Naive thymus-derived CD8-positive, alpha-beta T cell (primary cell): ENCODE data around the gene MAPKAP1. TPM values are rescaled to one million over a fixed set of nuclear protein-coding genes. Genes with fewer than 3 reads are reported as not detected.

Source experiments
- ATAC-seq, 2 donors: fragments of 150-1000 bp; cut with Tn5 transposase in 1 of 2; sonication (Bioruptor Pico), chemical (Tn5 transposase) in 1 of 2; 1 replicate in 1 of 2; 2 replicates in 1 of 2; pipeline ENCODE4 v1.10.0; 2021; ENCODE audit warnings: mild to moderate bottlenecking in 2 of 2, moderate library complexity in 2 of 2
- POLR2A ChIA-PET: fragments of 350-600 bp; sonication (Branson Sonifier 250); formaldehyde crosslinking; loops from one replicate; lab custom pipeline; 2021; ENCODE audit warnings: antibody characterized with exemption; lab: Charles Lee
- DNase-seq, 10 donors: peaks; one replicate each; pipeline versions ENCODE4 v3.0.0 to v3.0.0-alpha.2; 2020 to 2022
- H3K27ac Mint-ChIP-seq, 10 donors: one replicate each; pipeline ENCODE4 v1.8.0; 2020 to 2022; ENCODE audit warnings: mild to moderate bottlenecking in 10 of 10, mixed read lengths in 10 of 10, moderate library complexity in 4 of 10, inconsistent platforms in 1 of 10
- H3K27me3 Mint-ChIP-seq, 5 donors: one replicate each; pipeline ENCODE4 v1.8.0; 2021 to 2022; ENCODE audit warnings: mixed read lengths in 5 of 5
- H3K36me3 Mint-ChIP-seq, 3 donors: one replicate each; pipeline ENCODE4 v1.8.0; 2020 to 2022; ENCODE audit warnings: mixed read lengths in 3 of 3, mild to moderate bottlenecking in 2 of 3, inconsistent platforms in 1 of 3
- H3K4me1 Mint-ChIP-seq, 4 donors: one replicate each; pipeline ENCODE4 v1.8.0; 2021 to 2022; ENCODE audit warnings: mixed read lengths in 4 of 4
- H3K4me3 Mint-ChIP-seq, 10 donors: one replicate each; pipeline ENCODE4 v1.8.0; 2020 to 2022; ENCODE audit warnings: mild to moderate bottlenecking in 10 of 10, mixed read lengths in 10 of 10, moderate library complexity in 6 of 10, inconsistent platforms in 1 of 10
- H3K9me3 Mint-ChIP-seq, 9 donors: one replicate each; pipeline ENCODE4 v1.8.0; 2020 to 2022; ENCODE audit warnings: mixed read lengths in 9 of 9, mild to moderate bottlenecking in 3 of 9, inconsistent platforms in 1 of 9, moderate library complexity in 1 of 9
- polyA plus RNA-seq, 3 donors: library from polyadenylated mRNA; unstranded; fragments of 300-500 nt; fragmentation: Illumina TruSeq; gene quantifications; one replicate each; pipeline ENCODE4 v1.2.3, GENCODE V29; 2021
- total RNA-seq, 8 experiments: library from RNA in 2 of 8; stranded (reverse) in 2 of 8; gene quantifications; one replicate each; pipeline ENCODE4 v1.2.3 and lab custom pipeline; 2021 to 2026

The MAPKAP1 gene
- total and polyA plus RNA-seq, 5 experiments from 2014 or later: 50.0 to 69.6 (median 53.5) TPM

GRCh38 chr9:125687163-125687863 lies 19.7 kb downstream of the MAPKAP1 start:
- no peaks in the 10 kb centered on the region for H3K9me3 Mint-ChIP-seq
- no peak for ATAC-seq
- H3K4me1 Mint-ChIP-seq: peaks cover 13 to 52% (median 36%) of the 10 kb centered on the region in 4 donors
- no peak for DNase-seq
- no peak overlapping the region for H3K4me3 Mint-ChIP-seq
- no peak overlapping the region for H3K27ac Mint-ChIP-seq
- peaks cover 5 to 53% (median 28%) of the 10 kb centered on the region in 3 donors for H3K36me3 Mint-ChIP-seq
- H3K27me3 Mint-ChIP-seq: no peaks in the 10 kb centered on the region
- POLR2A ChIA-PET: no interaction called here

- DNase-seq (no peak), ATAC-seq (no peak)
- H3K4me3 Mint-ChIP-seq: no peak overlapping the region
- peaks cover 9 to 45% (median 22%) of the 10 kb centered on the region in 4 donors for H3K4me1 Mint-ChIP-seq
- H3K36me3 Mint-ChIP-seq: peaks cover 5 to 39% (median 20%) of the 10 kb centered on the region in 3 donors
- no peaks in the 10 kb centered on the region for H3K9me3 Mint-ChIP-seq
- H3K27ac Mint-ChIP-seq: no peak overlapping the region
- POLR2A ChIA-PET: no interaction called here
- H3K27me3 Mint-ChIP-seq: no peaks in the 10 kb centered on the region
Observed at GRCh38 chr9:125685167-125685566, 21.8 kb downstream of the MAPKAP1 start.

- H3K27me3 Mint-ChIP-seq: no peaks in the 10 kb centered on the region
- H3K4me3 Mint-ChIP-seq: no peak overlapping the region
- POLR2A ChIA-PET: interaction anchor here (0.7 kb wide), 1 partner anchor 1648 kb away, joined by 4 read pairs; no protein-coding TSS in a partner anchor
- peaks cover 5 to 40% (median 16%) of the 10 kb centered on the region in 3 donors for H3K36me3 Mint-ChIP-seq
- H3K9me3 Mint-ChIP-seq: no peaks in the 10 kb centered on the region
- H3K27ac Mint-ChIP-seq: peak overlapping the region in 1 of 10 donors; percentile 53
- no peak for DNase-seq
- ATAC-seq: no peak
- peaks cover 7 to 40% (median 18%) of the 10 kb centered on the region in 4 donors for H3K4me1 Mint-ChIP-seq
Observed at GRCh38 chr9:125683486-125683885, 23.5 kb downstream of the MAPKAP1 start.

- no peak overlapping the region for H3K27ac Mint-ChIP-seq
- POLR2A ChIA-PET: interaction anchor here (0.6 kb wide), 1 partner anchor 31 kb away, joined by 3 read pairs; no protein-coding TSS in a partner anchor
- ATAC-seq (no peak), DNase-seq (no peak)
- H3K27me3 Mint-ChIP-seq: no peaks in the 10 kb centered on the region
- H3K4me1 Mint-ChIP-seq: peaks cover 7 to 40% (median 15%) of the 10 kb centered on the region in 4 donors
- H3K9me3 Mint-ChIP-seq: no peaks in the 10 kb centered on the region
- H3K36me3 Mint-ChIP-seq: peaks cover 5 to 40% (median 16%) of the 10 kb centered on the region in 3 donors
- no peak overlapping the region for H3K4me3 Mint-ChIP-seq
Observed at GRCh38 chr9:125682340-125682739, 24.7 kb downstream of the MAPKAP1 start.

- Mint-ChIP-seq H3K27me3 (no peaks in the 10 kb centered on the region), H3K9me3 (no peaks in the 10 kb centered on the region), H3K36me3 (peaks cover 5 to 40% (median 12%) of the 10 kb centered on the region in 3 donors), H3K4me3 (no peak overlapping the region), H3K4me1 (peaks cover 7 to 40% (median 17%) of the 10 kb centered on the region in 4 donors), H3K27ac (peak overlapping the region in 2 of 10 donors; percentile 36 to 43)
- no peak for ATAC-seq
- POLR2A ChIA-PET: no interaction called here
- DNase-seq: no peak
Observed at GRCh38 chr9:125681657-125682056, 25.4 kb downstream of the MAPKAP1 start.

- H3K4me3 Mint-ChIP-seq: no peak overlapping the region
- H3K4me1 Mint-ChIP-seq: peaks cover 7 to 45% (median 18%) of the 10 kb centered on the region in 4 donors
- DNase-seq (no peak), ATAC-seq (no peak)
- H3K9me3 Mint-ChIP-seq: no peaks in the 10 kb centered on the region
- H3K27ac Mint-ChIP-seq: peak overlapping the region in 1 of 10 donors; percentile 39
- no peaks in the 10 kb centered on the region for H3K27me3 Mint-ChIP-seq
- H3K36me3 Mint-ChIP-seq: peaks cover 5 to 43% (median 10%) of the 10 kb centered on the region in 3 donors
- POLR2A ChIA-PET: no interaction called here
Observed at GRCh38 chr9:125681086-125681622, 25.9 kb downstream of the MAPKAP1 start.

GRCh38 chr9:125680445-125680844 lies 26.6 kb downstream of the MAPKAP1 start:
- POLR2A ChIA-PET: no interaction called here
- peak overlapping the region in 2 of 10 donors; percentile 9 to 39 for H3K27ac Mint-ChIP-seq
- H3K27me3 Mint-ChIP-seq: no peaks in the 10 kb centered on the region
- DNase-seq (no peak), ATAC-seq (no peak)
- peaks cover 5 to 37% (median 9%) of the 10 kb centered on the region in 3 donors for H3K36me3 Mint-ChIP-seq
- peaks cover 9 to 48% (median 22%) of the 10 kb centered on the region in 4 donors for H3K4me1 Mint-ChIP-seq
- H3K9me3 Mint-ChIP-seq: no peaks in the 10 kb centered on the region
- no peak overlapping the region for H3K4me3 Mint-ChIP-seq

- Mint-ChIP-seq H3K4me1 (peaks cover 9 to 46% (median 25%) of the 10 kb centered on the region in 4 donors), H3K9me3 (no peaks in the 10 kb centered on the region), H3K36me3 (peaks cover 0 to 29% (median 3%) of the 10 kb centered on the region in 3 donors), H3K4me3 (no peak overlapping the region), H3K27me3 (no peaks in the 10 kb centered on the region), H3K27ac (no peak overlapping the region)
- ATAC-seq (no peak), DNase-seq (no peak)
- POLR2A ChIA-PET: no interaction called here
Observed at GRCh38 chr9:125679597-125680189, 27.3 kb downstream of the MAPKAP1 start.

- Mint-ChIP-seq H3K9me3 (no peaks in the 10 kb centered on the region), H3K4me3 (no peak overlapping the region), H3K36me3 (peaks cover 5 to 34% (median 8%) of the 10 kb centered on the region in 3 donors), H3K27ac (no peak overlapping the region), H3K27me3 (no peaks in the 10 kb centered on the region), H3K4me1 (peaks cover 7 to 31% (median 23%) of the 10 kb centered on the region in 4 donors)
- DNase-seq (no peak), ATAC-seq (no peak)
- POLR2A ChIA-PET: interaction anchor here (0.5 to 0.6 kb wide), 3 partner anchors 8 to 32 kb away, joined by 3 to 4 read pairs (median 3); partner anchors contain the start of gene MAPKAP1
Observed at GRCh38 chr9:125674981-125675973, 31.7 kb downstream of the MAPKAP1 start.

- DNase-seq: no peak
- no peak for ATAC-seq
- Mint-ChIP-seq H3K4me1 (peaks cover 7 to 29% (median 20%) of the 10 kb centered on the region in 4 donors), H3K4me3 (no peak overlapping the region), H3K36me3 (peaks cover 5 to 49% (median 12%) of the 10 kb centered on the region in 3 donors), H3K9me3 (no peaks in the 10 kb centered on the region), H3K27ac (peak overlapping the region in 2 of 10 donors; percentile 33), H3K27me3 (no peaks in the 10 kb centered on the region)
- POLR2A ChIA-PET: no interaction called here
Observed at GRCh38 chr9:125672876-125673275, 34.1 kb downstream of the MAPKAP1 start.

GRCh38 chr9:125663127-125663526 lies 43.9 kb downstream of the MAPKAP1 start:
- Mint-ChIP-seq H3K27me3 (no peaks in the 10 kb centered on the region), H3K4me3 (no peak overlapping the region), H3K36me3 (peaks cover under 1 to 36% (median 17%) of the 10 kb centered on the region in 3 donors), H3K9me3 (no peaks in the 10 kb centered on the region), H3K4me1 (peaks cover 9 to 20% (median 12%) of the 10 kb centered on the region in 4 donors), H3K27ac (peak overlapping the region in 6 of 10 donors; percentile 36 to 78 (median 53))
- ATAC-seq: no peak
- DNase-seq: no peak
- POLR2A ChIA-PET: no interaction called here

- H3K27me3 Mint-ChIP-seq: no peaks in the 10 kb centered on the region
- no peaks in the 10 kb centered on the region for H3K9me3 Mint-ChIP-seq
- H3K4me3 Mint-ChIP-seq: no peak overlapping the region
- no peak overlapping the region for H3K27ac Mint-ChIP-seq
- H3K4me1 Mint-ChIP-seq: peaks cover 12 to 20% (median 14%) of the 10 kb centered on the region in 4 donors
- POLR2A ChIA-PET: no interaction called here
- no peak for ATAC-seq
- peaks cover 7 to 39% (median 10%) of the 10 kb centered on the region in 3 donors for H3K36me3 Mint-ChIP-seq
- no peak for DNase-seq
Observed at GRCh38 chr9:125660557-125660956, 46.5 kb downstream of the MAPKAP1 start.
